Panc1 (cell line): ENCODE results near the gene LACTBL1. TPM values are rescaled to one million over a fixed set of nuclear protein-coding genes. Genes with fewer than 3 reads are reported as not detected.

Source experiments
- ATAC-seq: fragments of 200-7000 bp; cut with Tn5 transposase; 2 replicates; pipeline ENCODE4 v1.9.1; 2020; ENCODE audit warnings: mild to moderate bottlenecking, moderate library complexity
- BruUV-seq: library from RNA; stranded (reverse); fragments of 400-500 nt; replicated peaks from 2 replicates; lab custom pipeline; 2021; lab: Mats Ljungman, UMichigan
- CTCF ChIA-PET: fragments of 300-600 bp; sonication (Branson Sonifier 250); formaldehyde crosslinking; loops from one replicate; lab custom pipeline; 2022; ENCODE audit warnings: antibody characterized with exemption; lab: Charles Lee
- POLR2A ChIA-PET: fragments of 300-600 bp; sonication (Branson Sonifier 250); formaldehyde crosslinking; loops from one replicate; lab custom pipeline; 2022; ENCODE audit warnings: antibody characterized with exemption; lab: Charles Lee
- DNase-seq: peaks from one replicate; pipeline ENCODE4 v3.0.0-alpha.2; 2010; ENCODE audit warnings: low read depth, low spot score
- H3K27ac ChIP-seq: 2 replicates; pipeline ENCODE4 v1.5.1; 2011; ENCODE audit warnings: mild to moderate bottlenecking, low read length, inconsistent platforms
- H3K27me3 ChIP-seq: fragments of 200-500 bp; sonication (Bioruptor generic); 2 replicates; pipeline ENCODE4 v1.6.0; 2014; ENCODE audit warnings: low read length, inconsistent platforms; ENCODE audit not compliant: control insufficient read depth, insufficient read depth
- H3K36me3 ChIP-seq: fragments of 200-500 bp; sonication (Bioruptor generic); 2 replicates; pipeline ENCODE4 v1.5.1; 2014; ENCODE audit warnings: inconsistent platforms, mild to moderate bottlenecking, low read length, moderate library complexity; ENCODE audit not compliant: control insufficient read depth, insufficient read depth
- H3K4me1 ChIP-seq: 2 replicates; pipeline ENCODE4 v1.5.1; 2011; ENCODE audit warnings: inconsistent platforms, mild to moderate bottlenecking, low read length, moderate library complexity; ENCODE audit not compliant: control insufficient read depth, insufficient read depth
- H3K4me3 ChIP-seq, 2 experiments: 2 replicates each; pipeline ENCODE4 v1.5.1; 2011 to 2012; ENCODE audit warnings: low read depth in 2 of 2, low read length in 2 of 2, mild to moderate bottlenecking in 2 of 2, inconsistent platforms in 1 of 2, moderate library complexity in 1 of 2
- H3K9me3 ChIP-seq: fragments of 200-500 bp; sonication (Bioruptor generic); 2 replicates; pipeline ENCODE4 v1.5.1; 2014; ENCODE audit warnings: low read depth, mild to moderate bottlenecking, inconsistent platforms, low read length, moderate library complexity; ENCODE audit not compliant: control insufficient read depth, insufficient read depth
- POLR2AphosphoS5 ChIP-seq: IDR thresholded peaks from 2 replicates; pipeline ENCODE4 v1.6.1; 2012; ENCODE audit warnings: mild to moderate bottlenecking, low read depth, low read length, moderate library complexity
- SIN3A ChIP-seq: IDR thresholded peaks from 2 replicates; pipeline ENCODE4 v1.6.1; 2012; ENCODE audit warnings: low read depth, mild to moderate bottlenecking, low read length, moderate library complexity, borderline replicate concordance; ENCODE audit not compliant: insufficient read depth
- TCF7L2 ChIP-seq: IDR thresholded peaks from 2 replicates; pipeline ENCODE4 v1.6.1; 2011; ENCODE audit warnings: mild to moderate bottlenecking, low read depth, low read length, inconsistent platforms
- in situ Hi-C: cut with HindIII; loops from 2 replicates; pipeline ENCODE4 v1.10.0; 2016; ENCODE audit warnings: low sequenced_read_pairs, low pct_unique_long_range_greater_than_20kb
- intact Hi-C: fragments of 100-400 bp; cut with micrococcal nuclease; formaldehyde crosslinking; loops from one replicate; pipeline ENCODE4 v1.10.0; 2022; ENCODE audit not compliant: unreplicated experiment
- total RNA-seq: library from RNA; stranded (reverse); gene quantifications from one replicate; pipeline ENCODE4 v1.2.1, GENCODE V29; 2021; ENCODE audit not compliant: unreplicated experiment
- TF ChIP-seq, protein P1 (sequence below): fragments of 450-650 bp; IDR thresholded peaks from 2 replicates; pipeline ENCODE4 v1.5.1; 2017; ENCODE audit warnings: mild to moderate bottlenecking
- TF ChIP-seq, protein P2 (sequence below), 2 experiments: IDR thresholded peaks; 2 replicates each; pipeline ENCODE4 v1.6.1; 2011 to 2012; ENCODE audit warnings: low read depth in 2 of 2, control low read depth in 1 of 2, low read length in 1 of 2, mild to moderate bottlenecking in 1 of 2, moderate library complexity in 1 of 2; ENCODE audit not compliant: insufficient read depth in 1 of 2

Gene LACTBL1
- total RNA-seq, 1 experiment from 2014 or later, result not detected

DNA sequence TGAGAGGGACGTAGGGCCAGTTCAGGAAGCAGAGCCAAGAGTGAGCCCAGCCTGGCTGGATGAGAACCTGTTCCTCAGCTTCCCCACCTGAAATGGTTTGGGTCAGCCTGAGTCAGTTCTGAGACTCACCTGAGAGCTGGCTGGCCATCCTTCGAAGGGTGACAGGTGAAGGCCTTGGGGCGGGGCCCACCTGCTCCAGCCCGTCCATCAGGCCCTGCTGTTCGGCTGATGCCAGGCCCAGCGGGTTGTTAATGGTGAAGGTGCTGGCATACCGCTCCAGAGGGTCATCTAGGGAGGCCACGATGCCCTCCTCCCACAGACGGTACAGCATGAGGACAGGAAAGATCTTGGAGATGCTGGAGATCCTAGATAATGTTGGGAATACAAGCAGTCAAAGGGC, 14.1 kb downstream of the LACTBL1 start:
- TF ChIP-seq SIN3A (no peak), POLR2AphosphoS5 (no peak), TCF7L2 (no peak)
- TF ChIP-seq, protein P1, sequence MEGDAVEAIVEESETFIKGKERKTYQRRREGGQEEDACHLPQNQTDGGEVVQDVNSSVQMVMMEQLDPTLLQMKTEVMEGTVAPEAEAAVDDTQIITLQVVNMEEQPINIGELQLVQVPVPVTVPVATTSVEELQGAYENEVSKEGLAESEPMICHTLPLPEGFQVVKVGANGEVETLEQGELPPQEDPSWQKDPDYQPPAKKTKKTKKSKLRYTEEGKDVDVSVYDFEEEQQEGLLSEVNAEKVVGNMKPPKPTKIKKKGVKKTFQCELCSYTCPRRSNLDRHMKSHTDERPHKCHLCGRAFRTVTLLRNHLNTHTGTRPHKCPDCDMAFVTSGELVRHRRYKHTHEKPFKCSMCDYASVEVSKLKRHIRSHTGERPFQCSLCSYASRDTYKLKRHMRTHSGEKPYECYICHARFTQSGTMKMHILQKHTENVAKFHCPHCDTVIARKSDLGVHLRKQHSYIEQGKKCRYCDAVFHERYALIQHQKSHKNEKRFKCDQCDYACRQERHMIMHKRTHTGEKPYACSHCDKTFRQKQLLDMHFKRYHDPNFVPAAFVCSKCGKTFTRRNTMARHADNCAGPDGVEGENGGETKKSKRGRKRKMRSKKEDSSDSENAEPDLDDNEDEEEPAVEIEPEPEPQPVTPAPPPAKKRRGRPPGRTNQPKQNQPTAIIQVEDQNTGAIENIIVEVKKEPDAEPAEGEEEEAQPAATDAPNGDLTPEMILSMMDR, result no peak
- TF ChIP-seq, protein P2, sequence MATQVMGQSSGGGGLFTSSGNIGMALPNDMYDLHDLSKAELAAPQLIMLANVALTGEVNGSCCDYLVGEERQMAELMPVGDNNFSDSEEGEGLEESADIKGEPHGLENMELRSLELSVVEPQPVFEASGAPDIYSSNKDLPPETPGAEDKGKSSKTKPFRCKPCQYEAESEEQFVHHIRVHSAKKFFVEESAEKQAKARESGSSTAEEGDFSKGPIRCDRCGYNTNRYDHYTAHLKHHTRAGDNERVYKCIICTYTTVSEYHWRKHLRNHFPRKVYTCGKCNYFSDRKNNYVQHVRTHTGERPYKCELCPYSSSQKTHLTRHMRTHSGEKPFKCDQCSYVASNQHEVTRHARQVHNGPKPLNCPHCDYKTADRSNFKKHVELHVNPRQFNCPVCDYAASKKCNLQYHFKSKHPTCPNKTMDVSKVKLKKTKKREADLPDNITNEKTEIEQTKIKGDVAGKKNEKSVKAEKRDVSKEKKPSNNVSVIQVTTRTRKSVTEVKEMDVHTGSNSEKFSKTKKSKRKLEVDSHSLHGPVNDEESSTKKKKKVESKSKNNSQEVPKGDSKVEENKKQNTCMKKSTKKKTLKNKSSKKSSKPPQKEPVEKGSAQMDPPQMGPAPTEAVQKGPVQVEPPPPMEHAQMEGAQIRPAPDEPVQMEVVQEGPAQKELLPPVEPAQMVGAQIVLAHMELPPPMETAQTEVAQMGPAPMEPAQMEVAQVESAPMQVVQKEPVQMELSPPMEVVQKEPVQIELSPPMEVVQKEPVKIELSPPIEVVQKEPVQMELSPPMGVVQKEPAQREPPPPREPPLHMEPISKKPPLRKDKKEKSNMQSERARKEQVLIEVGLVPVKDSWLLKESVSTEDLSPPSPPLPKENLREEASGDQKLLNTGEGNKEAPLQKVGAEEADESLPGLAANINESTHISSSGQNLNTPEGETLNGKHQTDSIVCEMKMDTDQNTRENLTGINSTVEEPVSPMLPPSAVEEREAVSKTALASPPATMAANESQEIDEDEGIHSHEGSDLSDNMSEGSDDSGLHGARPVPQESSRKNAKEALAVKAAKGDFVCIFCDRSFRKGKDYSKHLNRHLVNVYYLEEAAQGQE (IDR thresholded peaks at IDR 0.05; ENCODE audit: insufficient read depth in 1 of 2, low read depth in 2 of 2, low read length in 1 of 2), result no peak
- Histone ChIP-seq H3K9me3 (no peaks in the 10 kb centered on the region), H3K27me3 (no peaks in the 10 kb centered on the region), H3K4me1 (no peaks in the 10 kb centered on the region), H3K27ac (no peak overlapping the region), H3K36me3 (no peaks in the 10 kb centered on the region), H3K4me3 (no peak overlapping the region)
- no TSS peak for BruUV-seq
- intact Hi-C loops (no loop called here), in situ Hi-C loops (no loop called here)
- DNase-seq (no peak), ATAC-seq (no peak)
- POLR2A ChIA-PET, result no interaction called here
- CTCF ChIA-PET, result no interaction called here

DNA sequence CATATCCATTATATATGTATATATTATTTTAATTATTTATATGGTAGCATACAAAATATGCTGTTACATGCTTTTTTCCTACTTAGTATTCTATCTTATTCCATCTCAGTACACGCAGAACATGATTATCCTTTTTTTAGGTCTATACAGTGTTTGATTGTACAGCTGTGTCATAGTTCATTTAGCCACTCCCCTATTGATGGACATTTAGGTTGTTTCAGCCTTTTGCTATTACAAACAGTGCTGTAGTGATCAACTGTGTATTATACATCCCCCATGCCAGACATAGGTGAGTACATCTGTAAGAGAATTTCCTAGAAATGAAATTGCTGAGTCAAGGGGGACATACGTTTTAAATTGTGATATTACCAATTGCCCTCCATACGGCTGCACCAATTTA, 15.6 kb downstream of the LACTBL1 start:
- in situ Hi-C loops, result no loop called here
- Histone ChIP-seq H3K4me1 (no peaks in the 10 kb centered on the region), H3K27me3 (no peaks in the 10 kb centered on the region), H3K4me3 (no peak overlapping the region), H3K27ac (no peak overlapping the region), H3K36me3 (no peaks in the 10 kb centered on the region), H3K9me3 (no peaks in the 10 kb centered on the region)
- no peak for ATAC-seq
- no peak for DNase-seq
- TF ChIP-seq POLR2AphosphoS5 (no peak), TCF7L2 (no peak), SIN3A (no peak)
- TF ChIP-seq, protein P2 (IDR thresholded peaks at IDR 0.05; ENCODE audit: insufficient read depth in 1 of 2, low read depth in 2 of 2, low read length in 1 of 2), result no peak
- TF ChIP-seq, protein P1, result no peak
- intact Hi-C loops, result no loop called here
- BruUV-seq, result no TSS peak
- CTCF ChIA-PET, result no interaction called here
- POLR2A ChIA-PET, result no interaction called here
